Omental fat pad (tissue), 4 donors: ENCODE measurements around the gene CFI. TPM values are rescaled to one million over a fixed set of nuclear protein-coding genes. Genes with fewer than 3 reads are reported as not detected.

ENCODE experiments used
- ATAC-seq: fragments of 150-250 bp; one replicate; pipeline ENCODE4 v1.9.1; 2016; ENCODE audit warnings: mild to moderate bottlenecking, moderate library complexity; ENCODE audit not compliant: low FRiP score
- DNase-seq: peaks from one replicate; pipeline ENCODE4 v3.0.0-alpha.2; 2019; ENCODE audit warnings: low spot score
- CTCF ChIP-seq, 3 donors: fragments of 450-650 bp; IDR thresholded peaks; one replicate each; pipeline ENCODE4 v1.5.1; 2016 to 2017; ENCODE audit warnings: antibody characterized with exemption in 3 of 3, mild to moderate bottlenecking in 3 of 3, moderate library complexity in 2 of 3
- total RNA-seq, 4 donors: library from RNA; depleted of rRNA; stranded (reverse); fragments of >200 nt; gene quantifications; one replicate each; pipeline ENCODE4 v1.1.0, GENCODE V29; 2016

The CFI gene
- total RNA-seq, 4 donors from 2014 or later, result 49.7 to 127 (median 55.1) TPM

GRCh38 chr4:109815151-109816081, 13.6 kb upstream of the CFI start, which contains the start of gene GAR1:
GAR1 (plus strand) TSS chr4:109815762; CDS start chr4:109816165, 403 bp downstream.
- TF ChIP-seq CTCF (IDR thresholded peaks at IDR 0.05), result no peak
- DNase-seq (peak; percentile 69), ATAC-seq (peak; percentile 95)

- TF ChIP-seq CTCF (IDR thresholded peaks at IDR 0.05), result no peak
- no peak for DNase-seq
- ATAC-seq, result no peak
Measured at GRCh38 chr4:109811707-109812106, 9.9 kb upstream of the CFI start.

GRCh38 chr4:109810552-109811387, 9.0 kb upstream of the CFI start:
- no peak for DNase-seq
- no peak for ATAC-seq
- no peak for TF ChIP-seq CTCF (IDR thresholded peaks at IDR 0.05)

- DNase-seq, result no peak
- ATAC-seq, result no peak
- no peak for TF ChIP-seq CTCF (IDR thresholded peaks at IDR 0.05)
Measured at GRCh38 chr4:109809655-109810054, 7.9 kb upstream of the CFI start.

GRCh38 chr4:109803924-109804571, 2.2 kb upstream of the CFI start:
- DNase-seq (no peak), ATAC-seq (no peak)
- no peak for TF ChIP-seq CTCF (IDR thresholded peaks at IDR 0.05)

GRCh38 chr4:109801099-109801789, 555 bp downstream of the CFI start:
- DNase-seq (no peak), ATAC-seq (no peak)
- TF ChIP-seq CTCF (IDR thresholded peaks at IDR 0.05), result no peak
